CD4-positive, alpha-beta T cell treated with Interleukin-6 for 4 hours (primary cell): ENCODE results near the gene PRKCA.

Experiments used
- DNase-seq: peaks from one replicate; pipeline ENCODE4 v3.0.0-alpha.2; 2020; ENCODE audit warnings: mixed read lengths

PRKCA gene

DNA sequence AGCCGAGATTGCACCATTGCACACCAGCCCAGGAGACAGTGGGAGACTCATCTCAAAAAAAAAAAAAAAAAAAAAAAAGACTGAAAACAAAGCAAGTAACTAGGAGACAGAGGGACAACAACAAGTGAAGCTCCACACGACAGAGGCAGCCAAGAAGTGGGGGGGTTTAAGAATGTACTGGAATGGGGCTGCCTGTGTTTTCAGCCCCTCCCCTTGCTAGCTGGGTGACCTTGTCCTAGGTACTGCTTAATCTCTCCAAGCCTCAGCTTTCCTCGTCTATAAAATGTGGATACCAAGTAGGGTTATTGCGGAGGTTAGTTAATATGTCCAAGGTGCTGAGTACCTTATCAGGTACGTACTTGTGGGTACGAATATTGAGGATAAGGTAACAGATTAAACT is 368.7 kb downstream of the PRKCA start:
- no peak for DNase-seq

GRCh38 chr17:66673668-66674276 is 371.4 kb downstream of the PRKCA start:
- DNase-seq = peak; percentile 70

- DNase-seq = no peak
Measured at GRCh38 chr17:66675273-66675990, 373.0 kb downstream of the PRKCA start.

- DNase-seq = no peak
Measured at GRCh38 chr17:66675991-66676371, 373.6 kb downstream of the PRKCA start.

GRCh38 chr17:66676421-66676820 is 374.0 kb downstream of the PRKCA start:
- no peak for DNase-seq

DNA sequence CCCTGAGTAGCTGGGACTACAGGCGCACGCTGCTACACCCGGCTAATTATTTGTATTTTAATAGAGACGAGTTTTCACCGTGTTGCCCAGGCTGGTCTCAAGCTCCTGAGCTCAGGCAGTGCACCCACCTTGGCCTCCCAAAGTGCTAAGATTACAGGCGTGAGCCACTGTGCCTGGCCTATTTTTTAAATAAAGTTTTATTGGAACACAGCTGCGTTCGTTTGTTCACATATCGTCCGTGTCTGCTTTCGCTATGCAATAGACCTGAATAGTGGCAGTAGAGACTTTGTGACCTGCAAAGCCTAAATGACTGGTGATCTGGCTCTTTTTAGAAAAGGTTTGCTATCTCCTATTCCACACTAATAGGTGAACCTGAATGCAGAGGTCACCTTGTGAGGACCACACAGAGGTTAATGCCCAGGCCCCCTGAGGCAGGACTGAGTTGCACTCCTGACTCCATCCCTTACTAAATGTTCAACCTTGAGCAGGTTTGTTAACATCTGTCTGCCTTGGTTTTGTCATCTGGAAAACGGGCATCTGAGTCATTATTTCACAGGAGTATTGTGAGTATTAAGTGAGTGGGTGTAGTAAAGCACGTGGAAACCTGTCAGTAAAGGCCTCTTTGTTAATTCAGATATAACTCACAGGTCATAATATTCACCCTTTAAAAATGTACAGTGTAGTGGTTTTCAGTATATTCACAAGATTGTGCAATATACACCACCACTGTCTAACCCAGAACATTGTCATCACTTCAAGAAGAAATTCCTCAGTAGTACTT is 375.0 kb downstream of the PRKCA start:
- no peak for DNase-seq

GRCh38 chr17:66678061-66678460 is 375.6 kb downstream of the PRKCA start:
- no peak for DNase-seq

- DNase-seq = no peak
Measured at GRCh38 chr17:66678827-66679226, 376.4 kb downstream of the PRKCA start.

GRCh38 chr17:66679631-66680517 is 377.5 kb downstream of the PRKCA start:
- DNase-seq = no peak

DNA sequence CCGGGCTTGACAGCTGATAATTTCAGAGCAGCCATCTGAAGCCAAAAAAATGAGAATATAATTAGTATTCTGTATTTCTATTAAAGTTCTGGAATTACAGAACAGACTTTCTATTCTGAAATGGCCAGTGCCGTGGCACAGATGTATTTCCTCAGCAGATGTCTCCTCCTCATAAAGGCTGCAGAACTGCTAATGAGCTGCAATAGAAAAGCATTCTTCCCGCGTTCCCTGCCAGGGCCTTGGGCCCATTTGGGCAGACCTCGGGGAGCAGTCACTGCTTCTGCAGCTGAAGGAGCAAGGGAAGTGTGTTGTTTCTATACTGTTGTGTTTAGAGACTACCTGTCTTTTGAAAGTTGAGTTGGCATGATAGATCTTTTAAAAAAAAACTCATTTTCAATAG is 379.9 kb downstream of the PRKCA start:
- DNase-seq = no peak

GRCh38 chr17:66684261-66684660 is 381.8 kb downstream of the PRKCA start:
- no peak for DNase-seq

GRCh38 chr17:66684731-66685130 is 382.3 kb downstream of the PRKCA start:
- no peak for DNase-seq

GRCh38 chr17:66686601-66687000 is 384.2 kb downstream of the PRKCA start:
- DNase-seq = no peak

- DNase-seq = no peak
Measured at GRCh38 chr17:66687570-66688284, 385.3 kb downstream of the PRKCA start.

DNA sequence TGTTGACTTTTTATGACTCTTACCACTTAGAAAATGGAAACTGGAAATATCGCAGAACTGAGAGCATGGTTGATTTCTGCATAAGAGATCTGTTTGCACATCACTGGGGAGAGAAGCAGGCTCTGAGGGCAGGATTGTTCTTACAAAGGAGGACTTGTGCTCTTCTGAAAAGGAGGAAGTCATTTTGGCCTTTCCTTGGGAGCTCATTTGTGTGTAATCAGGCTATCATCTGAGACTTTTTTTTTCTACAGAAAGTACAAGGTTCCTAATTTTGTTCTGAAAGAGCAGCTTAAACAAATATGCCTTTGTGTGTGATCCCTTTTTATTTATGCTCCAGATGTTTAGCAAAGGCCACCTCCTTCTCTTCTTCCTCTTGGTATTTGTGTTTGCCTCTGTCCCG is 386.8 kb downstream of the PRKCA start:
- DNase-seq = no peak

DNA sequence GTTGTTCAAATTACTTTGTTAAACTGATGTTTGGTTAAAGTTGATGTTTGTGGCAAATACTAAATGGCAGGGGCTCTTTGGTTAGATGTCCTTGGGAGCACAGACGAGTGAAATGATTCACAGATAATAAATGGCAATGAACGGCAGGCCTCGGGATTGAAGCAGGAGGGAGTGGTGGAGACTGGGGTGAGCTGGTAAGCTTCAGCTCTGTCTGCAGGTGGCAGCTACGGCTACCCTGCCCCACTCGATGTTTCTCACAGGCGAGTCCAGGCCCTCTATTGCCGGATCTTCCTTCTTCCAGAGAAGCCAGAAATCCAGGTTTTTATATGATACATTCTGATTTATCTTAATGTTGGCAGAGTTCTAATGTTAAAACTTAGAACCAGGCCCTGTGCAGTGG is 387.8 kb downstream of the PRKCA start:
- DNase-seq = no peak

GRCh38 chr17:66691644-66692420 is 389.4 kb downstream of the PRKCA start:
- no peak for DNase-seq

- no peak for DNase-seq
Measured at GRCh38 chr17:66692421-66692690, 389.9 kb downstream of the PRKCA start.

DNA sequence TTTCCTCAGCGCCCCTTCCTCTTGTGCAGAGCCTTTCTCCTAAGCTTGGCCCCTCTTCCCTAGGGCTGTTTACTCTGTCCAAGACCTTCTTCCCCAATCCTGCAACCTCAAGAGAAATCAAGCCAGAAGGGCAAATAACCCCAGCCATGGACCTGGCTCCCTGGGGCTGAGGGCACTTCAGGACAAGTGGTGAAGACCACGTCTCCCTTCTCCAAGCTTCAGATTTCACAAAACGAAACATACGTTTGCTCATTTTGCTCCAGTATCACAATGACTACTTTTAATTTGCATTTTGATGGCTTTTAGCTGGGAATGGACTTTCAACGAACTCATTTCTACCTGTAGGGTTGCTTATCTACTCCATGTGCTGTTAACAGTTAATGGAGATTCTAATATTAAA is 392.7 kb downstream of the PRKCA start:
- no peak for DNase-seq

DNA sequence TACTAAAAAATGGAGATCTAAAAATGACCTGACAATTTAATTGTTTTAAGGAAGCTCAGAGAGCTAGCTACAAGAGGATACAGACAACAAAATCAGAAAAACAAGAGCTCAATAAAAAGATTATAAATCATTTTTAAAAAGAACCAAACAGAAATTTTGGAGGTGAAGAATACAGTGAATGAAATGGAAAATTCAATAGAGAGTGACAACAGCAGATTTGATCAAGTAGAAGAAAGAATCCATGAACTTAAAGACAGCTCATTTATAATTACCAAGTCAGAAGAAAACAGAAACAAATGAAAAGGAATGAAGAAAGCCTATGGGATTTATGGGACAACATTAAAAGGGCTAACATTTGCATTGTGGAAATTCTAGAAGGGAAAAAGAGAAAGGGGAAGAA is 395.9 kb downstream of the PRKCA start:
- no peak for DNase-seq

DNA sequence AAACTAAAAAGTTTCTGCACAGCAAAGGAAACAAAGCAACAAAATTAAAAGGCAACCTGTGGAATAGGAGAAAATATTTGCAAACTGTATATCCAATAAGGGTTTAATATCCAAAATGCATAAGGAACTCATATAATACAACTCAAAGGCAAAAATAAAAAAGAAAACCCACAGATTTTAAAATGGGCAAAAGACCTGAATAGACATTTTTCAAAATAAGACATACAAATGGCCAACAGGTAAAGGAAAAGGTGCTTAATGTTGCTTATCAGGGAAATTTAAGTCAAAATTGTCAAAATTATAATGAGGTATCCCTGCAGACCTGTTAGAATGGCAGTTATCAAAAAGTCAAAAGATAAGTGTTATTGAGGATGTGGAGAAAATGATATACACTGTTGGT is 399.0 kb downstream of the PRKCA start:
- no peak for DNase-seq
